Measurements from ENCODE around the gene CARHSP1.
"Not testable (repeated sequence)": the region's sequence is repeated elsewhere in the genome, so short reads cannot be mapped to it uniquely, and the experiment has no call there.

CARHSP1 gene

GRCh38 chr16:8831871-8832716 is 36.7 kb downstream of the CARHSP1 start:
- no peak for DNase-seq

GRCh38 chr16:8831450-8831849 is 37.4 kb downstream of the CARHSP1 start:
- no peak for DNase-seq

GRCh38 chr16:8828541-8829165 is 40.2 kb downstream of the CARHSP1 start:
- DNase-seq = no peak

- no peak for DNase-seq
Observed at GRCh38 chr16:8826278-8826879, 42.4 kb downstream of the CARHSP1 start.

GRCh38 chr16:8822403-8822802 is 46.4 kb downstream of the CARHSP1 start:
- DNase-seq = no peak

- DNase-seq = no peak
Observed at GRCh38 chr16:8819411-8820034, 49.3 kb downstream of the CARHSP1 start.

- DNase-seq = no peak
Observed at GRCh38 chr16:8818504-8819270, 50.1 kb downstream of the CARHSP1 start.

- no peak for DNase-seq
Observed at GRCh38 chr16:8816967-8817655, 51.7 kb downstream of the CARHSP1 start.

- no peak for DNase-seq
Observed at GRCh38 chr16:8814095-8814806, 54.6 kb downstream of the CARHSP1 start.

- peak in 1 of 56 donors; percentile 1 for DNase-seq
Observed at GRCh38 chr16:8812162-8812843, 56.5 kb downstream of the CARHSP1 start.

GRCh38 chr16:8808613-8809353 is 60.0 kb downstream of the CARHSP1 start:
- no peak for DNase-seq

- DNase-seq = no peak
Observed at GRCh38 chr16:8808009-8808408, 60.8 kb downstream of the CARHSP1 start.

- DNase-seq = no peak
Observed at GRCh38 chr16:8807189-8807588, 61.6 kb downstream of the CARHSP1 start.

GRCh38 chr16:8806272-8806983 is 62.4 kb downstream of the CARHSP1 start:
- DNase-seq = no peak

GRCh38 chr16:8804313-8804712 is 64.5 kb downstream of the CARHSP1 start:
- DNase-seq = no peak

- DNase-seq = not testable (repeated sequence)
Observed at GRCh38 chr16:8803733-8804132, 65.1 kb downstream of the CARHSP1 start.
